Ishikawa (cell line): ENCODE results near the gene TMEM225B.

Source experiments
- CEBPB ChIP-seq: IDR thresholded peaks from 2 replicates; pipeline ENCODE4 v1.6.1; 2012
- CREB1 ChIP-seq: IDR thresholded peaks from 2 replicates; pipeline ENCODE4 v1.6.1; 2012; ENCODE audit warnings: low read depth
- EGR1 ChIP-seq: IDR thresholded peaks from 2 replicates; pipeline ENCODE4 v1.6.1; 2012
- EP300 ChIP-seq: IDR thresholded peaks from 2 replicates; pipeline ENCODE4 v1.6.1; 2012; ENCODE audit warnings: borderline replicate concordance
- FOXM1 ChIP-seq: IDR thresholded peaks from 2 replicates; pipeline ENCODE4 v1.6.1; 2012; ENCODE audit warnings: low read depth, borderline replicate concordance
- NFIC ChIP-seq: IDR thresholded peaks from 2 replicates; pipeline ENCODE4 v1.6.1; 2012
- RAD21 ChIP-seq: IDR thresholded peaks from 2 replicates; pipeline ENCODE4 v1.6.1; 2012; ENCODE audit warnings: low read depth
- REST ChIP-seq: IDR thresholded peaks from 2 replicates; pipeline ENCODE4 v1.6.1; 2012; ENCODE audit warnings: low read depth, mild to moderate bottlenecking
- TAF1 ChIP-seq: IDR thresholded peaks from 2 replicates; pipeline ENCODE4 v1.6.1; 2012; ENCODE audit warnings: low read depth, mild to moderate bottlenecking
- YY1 ChIP-seq: IDR thresholded peaks from 2 replicates; pipeline ENCODE4 v1.6.1; 2012; ENCODE audit warnings: low read depth
- TF ChIP-seq, protein P1 (sequence below): IDR thresholded peaks from 2 replicates; pipeline ENCODE4 v1.6.1; 2012
- TF ChIP-seq, protein P2 (sequence below): IDR thresholded peaks from 2 replicates; pipeline ENCODE4 v1.6.1; 2012

DNA sequence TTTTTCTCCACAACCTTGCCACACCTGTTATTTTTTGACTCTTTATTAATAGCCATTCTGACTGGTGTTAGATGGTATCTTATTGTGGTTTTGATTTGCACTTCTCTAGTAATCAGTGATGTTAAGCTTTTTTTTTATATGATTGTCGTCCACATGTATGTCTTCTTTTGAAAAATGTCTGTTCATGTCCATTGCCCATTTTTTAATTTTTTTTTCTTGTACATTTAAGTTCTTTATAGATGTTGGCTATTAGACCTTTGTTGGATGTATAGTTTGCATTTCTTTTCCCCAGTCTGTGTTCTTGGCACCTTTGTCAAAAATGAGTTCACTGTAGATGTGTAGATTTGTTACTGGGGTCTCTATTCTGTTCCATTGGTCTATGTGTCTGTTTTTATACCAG, 47.5 kb downstream of the TMEM225B start:
- TF ChIP-seq YY1 = no peak
- TF ChIP-seq EGR1 = no peak
- no peak for TF ChIP-seq RAD21
- no peak for TF ChIP-seq FOXM1
- TF ChIP-seq REST = no peak
- TF ChIP-seq TAF1 = no peak
- no peak for TF ChIP-seq CREB1
- TF ChIP-seq, protein P1, sequence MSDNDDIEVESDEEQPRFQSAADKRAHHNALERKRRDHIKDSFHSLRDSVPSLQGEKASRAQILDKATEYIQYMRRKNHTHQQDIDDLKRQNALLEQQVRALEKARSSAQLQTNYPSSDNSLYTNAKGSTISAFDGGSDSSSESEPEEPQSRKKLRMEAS = no peak
- no peak for TF ChIP-seq NFIC
- no peak for TF ChIP-seq EP300
- no peak for TF ChIP-seq CEBPB
- TF ChIP-seq, protein P2, sequence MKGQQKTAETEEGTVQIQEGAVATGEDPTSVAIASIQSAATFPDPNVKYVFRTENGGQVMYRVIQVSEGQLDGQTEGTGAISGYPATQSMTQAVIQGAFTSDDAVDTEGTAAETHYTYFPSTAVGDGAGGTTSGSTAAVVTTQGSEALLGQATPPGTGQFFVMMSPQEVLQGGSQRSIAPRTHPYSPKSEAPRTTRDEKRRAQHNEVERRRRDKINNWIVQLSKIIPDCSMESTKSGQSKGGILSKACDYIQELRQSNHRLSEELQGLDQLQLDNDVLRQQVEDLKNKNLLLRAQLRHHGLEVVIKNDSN = no peak
